GM18907 (cell line): ENCODE data around the gene TUB.

ENCODE experiments used
- ATAC-seq: cut with Tn5 transposase; IDR thresholded peaks from one replicate; pipeline ENCODE4 v1.9.1; 2021; ENCODE audit warnings: mild to moderate bottlenecking, moderate library complexity; ENCODE audit not compliant: unreplicated experiment

The TUB gene

GRCh38 chr11:8045839-8046238 lies 35.2 kb upstream of the TUB start:
- no peak for ATAC-seq

- ATAC-seq: no peak
Measured at GRCh38 chr11:8047382-8047781, 33.6 kb upstream of the TUB start.

- no peak for ATAC-seq
Measured at GRCh38 chr11:8049084-8049483, 31.9 kb upstream of the TUB start.

- no peak for ATAC-seq
Measured at GRCh38 chr11:8055091-8055835, 25.7 kb upstream of the TUB start.

- no peak for ATAC-seq
Measured at GRCh38 chr11:8055836-8056526, 25.0 kb upstream of the TUB start.

- no peak for ATAC-seq
Measured at GRCh38 chr11:8056810-8057463, 24.1 kb upstream of the TUB start.

- ATAC-seq: no peak
Measured at GRCh38 chr11:8058216-8058615, 22.8 kb upstream of the TUB start.

- ATAC-seq: no peak
Measured at GRCh38 chr11:8059030-8059429, 22.0 kb upstream of the TUB start.

- no peak for ATAC-seq
Measured at GRCh38 chr11:8059571-8060011, 21.4 kb upstream of the TUB start.

GRCh38 chr11:8060146-8060719 lies 20.8 kb upstream of the TUB start:
- no peak for ATAC-seq

GRCh38 chr11:8060801-8061554 lies 20.0 kb upstream of the TUB start:
- no peak for ATAC-seq

GRCh38 chr11:8061555-8062428 lies 19.2 kb upstream of the TUB start:
- ATAC-seq: no peak

GRCh38 chr11:8062781-8063257 lies 18.2 kb upstream of the TUB start:
- no peak for ATAC-seq

GRCh38 chr11:8063324-8063723 lies 17.7 kb upstream of the TUB start:
- ATAC-seq: no peak

- ATAC-seq: no peak
Measured at GRCh38 chr11:8065031-8065430, 16.0 kb upstream of the TUB start.

GRCh38 chr11:8066036-8066910 lies 14.7 kb upstream of the TUB start:
- no peak for ATAC-seq

- ATAC-seq: no peak
Measured at GRCh38 chr11:8066911-8067455, 14.0 kb upstream of the TUB start.

- no peak for ATAC-seq
Measured at GRCh38 chr11:8067567-8067928, 13.5 kb upstream of the TUB start.
